Loucy (cell line): ENCODE data around the gene CACNA2D4.

Source experiments
- EZH2phosphoT487 ChIP-seq: fragments of 200-600 bp; IDR thresholded peaks from 2 replicates; pipeline ENCODE4 v1.6.1; 2018; ENCODE audit warnings: antibody characterized with exemption, mild to moderate bottlenecking, moderate library complexity, borderline replicate concordance
- TF ChIP-seq, protein P1 (sequence below): fragments of 200-600 bp; sonication (generic); conservative IDR thresholded peaks from 2 replicates; pipeline ENCODE4 v1.5.1; 2014; ENCODE audit warnings: mild to moderate bottlenecking, antibody characterized with exemption, low read length

DNA sequence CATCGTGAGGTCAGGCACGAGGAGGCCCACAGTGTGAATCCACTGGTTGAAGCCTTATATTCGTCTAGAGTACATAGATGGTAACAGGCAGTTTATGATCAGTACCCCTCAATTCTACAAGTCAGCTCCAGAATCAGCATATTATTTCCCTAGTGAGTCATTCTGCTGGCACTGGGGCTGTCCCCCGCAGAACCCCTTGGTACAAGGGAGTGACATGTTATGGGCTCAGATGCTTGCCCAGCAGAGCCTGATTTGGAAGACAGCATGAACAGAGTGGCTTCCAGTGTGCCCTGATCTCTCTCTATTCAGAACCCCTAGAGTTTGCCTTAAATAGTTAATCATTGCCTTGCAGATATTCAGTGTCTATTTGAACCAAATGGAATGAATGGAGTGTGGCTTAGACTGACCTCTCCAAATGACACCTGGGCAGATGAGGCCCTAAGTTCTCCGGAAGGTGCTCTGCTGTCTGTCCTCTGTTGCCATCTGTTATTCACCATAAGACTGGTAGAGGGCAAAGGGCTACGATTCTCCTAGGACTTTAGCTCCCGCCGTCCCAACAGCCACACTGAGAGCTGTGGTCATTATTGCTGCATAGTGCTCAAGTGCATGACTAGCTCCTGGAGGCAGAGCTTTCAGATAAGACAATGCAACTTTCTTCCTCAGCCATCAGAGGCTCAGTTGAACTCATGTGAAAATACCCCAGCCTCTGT, 41.1 kb downstream of the CACNA2D4 start:
- TF ChIP-seq, protein P1, sequence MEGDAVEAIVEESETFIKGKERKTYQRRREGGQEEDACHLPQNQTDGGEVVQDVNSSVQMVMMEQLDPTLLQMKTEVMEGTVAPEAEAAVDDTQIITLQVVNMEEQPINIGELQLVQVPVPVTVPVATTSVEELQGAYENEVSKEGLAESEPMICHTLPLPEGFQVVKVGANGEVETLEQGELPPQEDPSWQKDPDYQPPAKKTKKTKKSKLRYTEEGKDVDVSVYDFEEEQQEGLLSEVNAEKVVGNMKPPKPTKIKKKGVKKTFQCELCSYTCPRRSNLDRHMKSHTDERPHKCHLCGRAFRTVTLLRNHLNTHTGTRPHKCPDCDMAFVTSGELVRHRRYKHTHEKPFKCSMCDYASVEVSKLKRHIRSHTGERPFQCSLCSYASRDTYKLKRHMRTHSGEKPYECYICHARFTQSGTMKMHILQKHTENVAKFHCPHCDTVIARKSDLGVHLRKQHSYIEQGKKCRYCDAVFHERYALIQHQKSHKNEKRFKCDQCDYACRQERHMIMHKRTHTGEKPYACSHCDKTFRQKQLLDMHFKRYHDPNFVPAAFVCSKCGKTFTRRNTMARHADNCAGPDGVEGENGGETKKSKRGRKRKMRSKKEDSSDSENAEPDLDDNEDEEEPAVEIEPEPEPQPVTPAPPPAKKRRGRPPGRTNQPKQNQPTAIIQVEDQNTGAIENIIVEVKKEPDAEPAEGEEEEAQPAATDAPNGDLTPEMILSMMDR = no peak
- TF ChIP-seq EZH2phosphoT487 = no peak
